Testis (tissue), 3 donors: ENCODE data around the gene ELMO1. TPM values are rescaled to one million over a fixed set of nuclear protein-coding genes. Genes with fewer than 3 reads are reported as not detected.

ENCODE experiments used
- DNase-seq: peaks from one replicate; pipeline ENCODE4 v3.0.0-alpha.2; 2019
- H3K27ac ChIP-seq, 2 donors: fragments of 200-600 bp; sonication (generic); one replicate each; pipeline ENCODE4 v1.5.1; 2019
- H3K27me3 ChIP-seq: fragments of 200-600 bp; sonication (generic); one replicate; pipeline ENCODE4 v1.5.1; 2019
- H3K36me3 ChIP-seq: fragments of 200-600 bp; sonication (generic); one replicate; pipeline ENCODE4 v1.5.1; 2017; ENCODE audit warnings: low read depth; ENCODE audit errors: missing control alignments
- H3K4me1 ChIP-seq: fragments of 200-600 bp; sonication (generic); one replicate; pipeline ENCODE4 v1.5.1; 2019
- H3K4me3 ChIP-seq, 2 donors: fragments of 200-600 bp; sonication (generic); one replicate each; pipeline ENCODE4 v1.5.1; 2017 to 2019
- H3K9me3 ChIP-seq: fragments of 200-600 bp; sonication (generic); one replicate; pipeline ENCODE4 v1.5.1; 2017
- POLR2A ChIP-seq: fragments of 450-650 bp; IDR thresholded peaks from one replicate; pipeline ENCODE4 v1.6.1; 2017; ENCODE audit warnings: antibody characterized with exemption, mild to moderate bottlenecking, moderate library complexity
- WGBS, 2 donors: methylation state at CpG; one replicate each; pipeline ENCODE4 v1.1.5; 2018; 5-methylcytosine and 5-hydroxymethylcytosine counted together
- intact Hi-C: fragments of 100-400 bp; cut with DNase I; formaldehyde crosslinking; loops from one replicate; pipeline ENCODE4 v1.15.1; 2023; ENCODE audit warnings: low total_unique reads
- polyA plus RNA-seq: library from polyadenylated mRNA; stranded (reverse); fragments of 350-450 nt; fragmentation: Illumina TruSeq; extraction: RNeasy Lipid Tissue Mini Kit (QIAGEN cat#74804); gene quantifications from one replicate; pipeline ENCODE4 v1.2.3, GENCODE V29; 2014; ENCODE audit warnings: low read depth, low replicate concordance; ENCODE audit not compliant: insufficient read depth
- total RNA-seq, 2 donors: library from RNA; depleted of rRNA; stranded (reverse); fragments of >200 nt; gene quantifications; one replicate each; pipeline ENCODE4 v1.2.3, GENCODE V29; 2016
- TF ChIP-seq, protein P1 (sequence below), 3 experiments: fragments of 450-650 bp in 2 of 3; fragments of 200-600 bp in 1 of 3; sonication (generic) in 1 of 3; IDR thresholded peaks; one replicate each; pipeline ENCODE4 v1.5.1; 2016 to 2019; ENCODE audit warnings: antibody characterized with exemption in 3 of 3, mild to moderate bottlenecking in 2 of 3, moderate library complexity in 1 of 3

ELMO1 gene
- total and polyA plus RNA-seq, 3 donors from 2014 or later = 12.9 to 47.2 (median 36.5) TPM

DNA sequence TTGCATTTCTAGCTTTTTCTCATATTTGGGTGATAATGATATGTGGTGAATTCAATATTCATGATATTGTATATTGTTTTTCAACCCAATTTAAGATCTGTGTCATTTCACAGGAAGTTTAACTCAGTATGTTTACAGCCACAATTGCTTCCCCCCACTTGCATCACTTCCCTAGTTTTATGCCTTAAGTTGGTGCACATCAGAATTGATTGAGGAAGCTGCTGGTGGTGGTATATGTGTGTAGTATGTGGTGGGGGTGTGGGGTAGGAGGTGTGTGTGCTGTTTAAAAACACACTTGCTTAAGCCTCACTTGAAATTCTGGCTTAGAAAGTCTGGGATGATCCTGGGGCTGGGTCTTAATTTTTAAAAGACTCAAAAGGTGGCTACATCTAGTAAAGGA, 479.3 kb downstream of the ELMO1 start:
- intact Hi-C loops = no loop called here
- TF ChIP-seq POLR2A = no peak
- TF ChIP-seq, protein P1, sequence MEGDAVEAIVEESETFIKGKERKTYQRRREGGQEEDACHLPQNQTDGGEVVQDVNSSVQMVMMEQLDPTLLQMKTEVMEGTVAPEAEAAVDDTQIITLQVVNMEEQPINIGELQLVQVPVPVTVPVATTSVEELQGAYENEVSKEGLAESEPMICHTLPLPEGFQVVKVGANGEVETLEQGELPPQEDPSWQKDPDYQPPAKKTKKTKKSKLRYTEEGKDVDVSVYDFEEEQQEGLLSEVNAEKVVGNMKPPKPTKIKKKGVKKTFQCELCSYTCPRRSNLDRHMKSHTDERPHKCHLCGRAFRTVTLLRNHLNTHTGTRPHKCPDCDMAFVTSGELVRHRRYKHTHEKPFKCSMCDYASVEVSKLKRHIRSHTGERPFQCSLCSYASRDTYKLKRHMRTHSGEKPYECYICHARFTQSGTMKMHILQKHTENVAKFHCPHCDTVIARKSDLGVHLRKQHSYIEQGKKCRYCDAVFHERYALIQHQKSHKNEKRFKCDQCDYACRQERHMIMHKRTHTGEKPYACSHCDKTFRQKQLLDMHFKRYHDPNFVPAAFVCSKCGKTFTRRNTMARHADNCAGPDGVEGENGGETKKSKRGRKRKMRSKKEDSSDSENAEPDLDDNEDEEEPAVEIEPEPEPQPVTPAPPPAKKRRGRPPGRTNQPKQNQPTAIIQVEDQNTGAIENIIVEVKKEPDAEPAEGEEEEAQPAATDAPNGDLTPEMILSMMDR (IDR thresholded peaks at IDR 0.05) = no peak
- H3K4me1 ChIP-seq = no peaks in the 10 kb centered on the region

DNA sequence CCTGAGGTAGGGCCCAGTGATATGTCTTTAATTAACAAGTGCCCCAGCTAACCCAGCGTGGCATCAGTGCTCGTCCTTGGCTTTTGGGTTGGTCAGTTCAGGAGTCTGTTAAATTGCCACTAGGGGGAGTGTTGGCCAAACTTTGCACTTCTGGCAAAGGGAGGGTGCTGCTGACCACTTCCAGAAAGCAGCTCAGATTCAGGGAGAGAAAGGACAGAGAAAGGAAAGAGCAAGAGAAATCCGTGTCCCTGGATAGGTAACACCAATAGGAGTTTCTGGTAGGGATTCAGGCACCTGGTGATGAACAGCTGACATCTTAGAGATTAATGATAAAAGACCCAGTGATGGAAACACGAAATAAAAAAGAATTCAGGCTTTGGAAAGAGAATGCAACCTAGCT, 481.3 kb downstream of the ELMO1 start:
- no peak for TF ChIP-seq POLR2A
- TF ChIP-seq, protein P1 (IDR thresholded peaks at IDR 0.05) = peak; percentile 73 to 79 (median 73)
- Histone ChIP-seq H3K9me3 (no peaks in the 10 kb centered on the region), H3K4me3 (no peak overlapping the region), H3K36me3 (no peaks in the 10 kb centered on the region), H3K4me1 (no peaks in the 10 kb centered on the region), H3K27me3 (no peaks in the 10 kb centered on the region), H3K27ac (no peak overlapping the region)
- 34 to 45% methylated on average over 4 of the region's 4 CpGs for WGBS, 2 donors
- intact Hi-C loops = no loop called here
- DNase-seq = peak; percentile 77

More for the DNA sequence above, 479.3 kb downstream of the ELMO1 start:
- H3K36me3 ChIP-seq = no peaks in the 10 kb centered on the region
- no peaks in the 10 kb centered on the region for H3K9me3 ChIP-seq
- no peaks in the 10 kb centered on the region for H3K27me3 ChIP-seq
- no peak overlapping the region for H3K27ac ChIP-seq
- no peak for DNase-seq
- H3K4me3 ChIP-seq = no peak overlapping the region

DNA sequence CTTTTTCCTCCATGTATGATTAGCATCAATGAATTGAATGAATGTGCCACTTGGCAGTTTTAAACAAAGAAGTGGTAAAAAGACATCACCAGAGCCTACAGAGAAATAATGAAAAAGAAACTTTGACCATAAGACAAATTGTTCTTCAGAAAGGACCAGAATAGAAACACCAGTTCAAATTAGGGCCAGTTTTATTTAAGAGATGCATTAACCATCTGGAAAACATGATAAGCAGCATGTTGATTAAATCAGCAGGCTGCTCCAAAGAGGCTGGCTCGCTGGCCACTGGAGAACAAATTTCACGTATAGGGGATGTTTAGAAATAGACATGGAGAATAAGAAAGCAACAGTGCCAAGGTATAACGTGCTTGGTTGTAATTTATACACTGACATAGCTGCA, 482.0 kb downstream of the ELMO1 start:
- no peak overlapping the region for H3K27ac ChIP-seq
- WGBS, 2 donors = 69 to 76% methylated on average over 3 of the region's 3 CpGs

DNA sequence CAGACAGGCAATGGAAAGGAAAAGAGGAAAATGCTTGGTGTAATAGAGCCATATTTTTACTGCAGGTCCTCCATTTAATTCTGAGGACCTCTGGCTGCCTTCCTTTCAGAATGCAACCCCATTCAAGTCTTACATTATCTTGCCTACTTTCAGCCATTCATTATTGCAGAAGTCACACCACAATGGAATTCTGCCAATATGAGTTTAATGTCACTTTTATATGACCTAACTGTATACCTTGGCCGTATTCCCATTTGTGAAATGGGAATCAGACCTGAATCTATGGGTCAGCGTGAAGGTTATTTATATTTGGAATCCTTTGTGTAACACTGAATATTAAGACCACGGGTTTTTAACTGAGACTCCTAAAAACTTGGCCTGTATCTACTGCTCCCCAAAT, 482.6 kb downstream of the ELMO1 start:
- WGBS, 2 donors = 84 to 90% methylated on average over 3 of the region's 3 CpGs
- H3K4me3 ChIP-seq = no peak overlapping the region
- H3K27ac ChIP-seq = no peak overlapping the region
- no peak for DNase-seq
- H3K4me1 ChIP-seq = no peaks in the 10 kb centered on the region
- TF ChIP-seq, protein P1 (IDR thresholded peaks at IDR 0.05) = no peak
- no peak for TF ChIP-seq POLR2A
- intact Hi-C loops = no loop called here
- no peaks in the 10 kb centered on the region for H3K9me3 ChIP-seq
- H3K36me3 ChIP-seq = no peaks in the 10 kb centered on the region
- H3K27me3 ChIP-seq = no peaks in the 10 kb centered on the region

More for the DNA sequence above, 482.0 kb downstream of the ELMO1 start:
- H3K4me1 ChIP-seq = no peaks in the 10 kb centered on the region
- TF ChIP-seq, protein P1 (IDR thresholded peaks at IDR 0.05) = no peak
- TF ChIP-seq POLR2A = no peak
- DNase-seq = no peak
- H3K27me3 ChIP-seq = no peaks in the 10 kb centered on the region
- no peaks in the 10 kb centered on the region for H3K9me3 ChIP-seq
- intact Hi-C loops = no loop called here
- H3K4me3 ChIP-seq = no peak overlapping the region
- H3K36me3 ChIP-seq = no peaks in the 10 kb centered on the region

DNA sequence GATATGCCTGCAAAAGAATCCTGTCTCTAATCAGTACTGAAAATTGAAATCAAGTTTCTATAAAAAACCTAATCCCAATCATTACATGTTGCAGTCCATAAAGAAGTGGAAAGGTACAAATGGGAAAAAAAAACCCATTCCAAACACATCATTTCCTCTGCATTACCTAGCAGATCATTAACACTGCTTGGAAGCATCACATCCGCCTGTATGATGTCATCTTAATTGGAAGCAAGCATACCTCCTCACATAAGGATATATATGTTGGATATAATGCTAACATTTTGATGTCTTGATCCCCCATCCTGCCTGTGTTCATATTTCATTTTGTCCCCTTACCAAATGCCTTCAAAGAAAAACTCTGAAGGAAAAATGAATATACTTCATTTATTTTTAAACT, 483.0 kb downstream of the ELMO1 start:
- no peaks in the 10 kb centered on the region for H3K4me1 ChIP-seq

More for the DNA sequence above, 483.0 kb downstream of the ELMO1 start:
- no peak overlapping the region for H3K27ac ChIP-seq
- intact Hi-C loops = no loop called here
- TF ChIP-seq, protein P1 (IDR thresholded peaks at IDR 0.05) = no peak
- no peak for TF ChIP-seq POLR2A
- no peak overlapping the region for H3K4me3 ChIP-seq
- no peaks in the 10 kb centered on the region for H3K27me3 ChIP-seq
- WGBS, 2 donors = 86 to 98% methylated on average over 1 of the region's 1 CpG
- H3K36me3 ChIP-seq = no peaks in the 10 kb centered on the region
- H3K9me3 ChIP-seq = no peaks in the 10 kb centered on the region
- DNase-seq = no peak
